Panc1 (cell line): Measurements from ENCODE around the gene TSKU. TPM values are rescaled to one million over a fixed set of nuclear protein-coding genes. Genes with fewer than 3 reads are reported as not detected.

Source experiments
- ATAC-seq: fragments of 200-7000 bp; cut with Tn5 transposase; 2 replicates; pipeline ENCODE4 v1.9.1; 2020; ENCODE audit warnings: mild to moderate bottlenecking, moderate library complexity
- BruUV-seq: library from RNA; stranded (reverse); fragments of 400-500 nt; replicated peaks from 2 replicates; lab custom pipeline; 2021; lab: Mats Ljungman, UMichigan
- CTCF ChIA-PET: fragments of 300-600 bp; sonication (Branson Sonifier 250); formaldehyde crosslinking; loops from one replicate; lab custom pipeline; 2022; ENCODE audit warnings: antibody characterized with exemption; lab: Charles Lee
- POLR2A ChIA-PET: fragments of 300-600 bp; sonication (Branson Sonifier 250); formaldehyde crosslinking; loops from one replicate; lab custom pipeline; 2022; ENCODE audit warnings: antibody characterized with exemption; lab: Charles Lee
- DNase-seq: peaks from one replicate; pipeline ENCODE4 v3.0.0-alpha.2; 2010; ENCODE audit warnings: low read depth, low spot score
- H3K27ac ChIP-seq: 2 replicates; pipeline ENCODE4 v1.5.1; 2011; ENCODE audit warnings: mild to moderate bottlenecking, low read length, inconsistent platforms
- H3K27me3 ChIP-seq: fragments of 200-500 bp; sonication (Bioruptor generic); 2 replicates; pipeline ENCODE4 v1.6.0; 2014; ENCODE audit warnings: low read length, inconsistent platforms; ENCODE audit not compliant: control insufficient read depth, insufficient read depth
- H3K36me3 ChIP-seq: fragments of 200-500 bp; sonication (Bioruptor generic); 2 replicates; pipeline ENCODE4 v1.5.1; 2014; ENCODE audit warnings: inconsistent platforms, mild to moderate bottlenecking, low read length, moderate library complexity; ENCODE audit not compliant: control insufficient read depth, insufficient read depth
- H3K4me1 ChIP-seq: 2 replicates; pipeline ENCODE4 v1.5.1; 2011; ENCODE audit warnings: inconsistent platforms, mild to moderate bottlenecking, low read length, moderate library complexity; ENCODE audit not compliant: control insufficient read depth, insufficient read depth
- H3K4me3 ChIP-seq, 2 experiments: 2 replicates each; pipeline ENCODE4 v1.5.1; 2011 to 2012; ENCODE audit warnings: low read depth in 2 of 2, low read length in 2 of 2, mild to moderate bottlenecking in 2 of 2, inconsistent platforms in 1 of 2, moderate library complexity in 1 of 2
- H3K9me3 ChIP-seq: fragments of 200-500 bp; sonication (Bioruptor generic); 2 replicates; pipeline ENCODE4 v1.5.1; 2014; ENCODE audit warnings: low read depth, mild to moderate bottlenecking, inconsistent platforms, low read length, moderate library complexity; ENCODE audit not compliant: control insufficient read depth, insufficient read depth
- CTCF ChIP-seq: fragments of 450-650 bp; IDR thresholded peaks from 2 replicates; pipeline ENCODE4 v1.5.1; 2017; ENCODE audit warnings: mild to moderate bottlenecking
- POLR2AphosphoS5 ChIP-seq: IDR thresholded peaks from 2 replicates; pipeline ENCODE4 v1.6.1; 2012; ENCODE audit warnings: mild to moderate bottlenecking, low read depth, low read length, moderate library complexity
- REST ChIP-seq, 2 experiments: IDR thresholded peaks; 2 replicates each; pipeline ENCODE4 v1.6.1; 2011 to 2012; ENCODE audit warnings: low read depth in 2 of 2, control low read depth in 1 of 2, low read length in 1 of 2, mild to moderate bottlenecking in 1 of 2, moderate library complexity in 1 of 2; ENCODE audit not compliant: insufficient read depth in 1 of 2
- SIN3A ChIP-seq: IDR thresholded peaks from 2 replicates; pipeline ENCODE4 v1.6.1; 2012; ENCODE audit warnings: low read depth, mild to moderate bottlenecking, low read length, moderate library complexity, borderline replicate concordance; ENCODE audit not compliant: insufficient read depth
- TCF7L2 ChIP-seq: IDR thresholded peaks from 2 replicates; pipeline ENCODE4 v1.6.1; 2011; ENCODE audit warnings: mild to moderate bottlenecking, low read depth, low read length, inconsistent platforms
- in situ Hi-C: cut with HindIII; loops from 2 replicates; pipeline ENCODE4 v1.10.0; 2016; ENCODE audit warnings: low sequenced_read_pairs, low pct_unique_long_range_greater_than_20kb
- intact Hi-C: fragments of 100-400 bp; cut with micrococcal nuclease; formaldehyde crosslinking; loops from one replicate; pipeline ENCODE4 v1.10.0; 2022; ENCODE audit not compliant: unreplicated experiment
- total RNA-seq: library from RNA; stranded (reverse); gene quantifications from one replicate; pipeline ENCODE4 v1.2.1, GENCODE V29; 2021; ENCODE audit not compliant: unreplicated experiment

TSKU gene
- total RNA-seq, 1 experiment from 2014 or later, result 31.4 TPM

GRCh38 chr11:76803811-76804600 lies 20.9 kb downstream of the TSKU start:
- H3K9me3 ChIP-seq, result no peaks in the 10 kb centered on the region
- no peak overlapping the region for H3K4me3 ChIP-seq
- H3K27me3 ChIP-seq, result no peaks in the 10 kb centered on the region
- H3K4me1 ChIP-seq, result peaks cover 10% of the 10 kb centered on the region
- no TSS peak for BruUV-seq
- H3K36me3 ChIP-seq, result no peaks in the 10 kb centered on the region
- DNase-seq, result no peak
- in situ Hi-C loops (no loop called here), intact Hi-C loops (no loop called here)
- H3K27ac ChIP-seq, result no peak overlapping the region
- ChIA-PET POLR2A (no interaction called here), CTCF (no interaction called here)
- no peak for ATAC-seq
- TF ChIP-seq CTCF, result no peak
- TF ChIP-seq TCF7L2, result no peak
- TF ChIP-seq POLR2AphosphoS5, result no peak
- no peak for TF ChIP-seq REST (IDR thresholded peaks at IDR 0.05; ENCODE audit: insufficient read depth in 1 of 2, low read depth in 2 of 2, low read length in 1 of 2)
- TF ChIP-seq SIN3A, result no peak

- intact Hi-C loops (loop anchor here (5.0 kb wide), 1 partner anchor 232 kb away; no protein-coding TSS in a partner anchor), in situ Hi-C loops (no loop called here)
- Histone ChIP-seq H3K4me1 (0 out of 2 replicates have a peak, but pooled peaks cover 4% of the 10 kb centered on the region), H3K27ac (no peak overlapping the region), H3K36me3 (no peaks in the 10 kb centered on the region), H3K9me3 (no peaks in the 10 kb centered on the region), H3K4me3 (no peak overlapping the region), H3K27me3 (no peaks in the 10 kb centered on the region)
- ATAC-seq, result no peak
- DNase-seq, result no peak
- no TSS peak for BruUV-seq
- ChIA-PET CTCF (interaction anchor here (0.5 to 1.7 kb wide), 4 partner anchors 113 to 630 kb away, joined by 3 to 8 read pairs (median 5); no protein-coding TSS in a partner anchor), POLR2A (no interaction called here)
- TF ChIP-seq CTCF (no peak), POLR2AphosphoS5 (no peak), TCF7L2 (no peak), SIN3A (no peak), REST (IDR thresholded peaks at IDR 0.05; ENCODE audit: insufficient read depth in 1 of 2, low read depth in 2 of 2, low read length in 1 of 2) (no peak)
Measured at GRCh38 chr11:76805206-76805913, 22.2 kb downstream of the TSKU start.
